GM12874 (cell line): ENCODE data around the gene HRH3.

Experiments
- CTCF ChIP-seq: IDR thresholded peaks from 2 replicates; pipeline ENCODE4 v1.5.1; 2011; ENCODE audit warnings: low read depth, mild to moderate bottlenecking, control low read depth, low read length, moderate library complexity; ENCODE audit not compliant: insufficient read depth

HRH3 gene

DNA sequence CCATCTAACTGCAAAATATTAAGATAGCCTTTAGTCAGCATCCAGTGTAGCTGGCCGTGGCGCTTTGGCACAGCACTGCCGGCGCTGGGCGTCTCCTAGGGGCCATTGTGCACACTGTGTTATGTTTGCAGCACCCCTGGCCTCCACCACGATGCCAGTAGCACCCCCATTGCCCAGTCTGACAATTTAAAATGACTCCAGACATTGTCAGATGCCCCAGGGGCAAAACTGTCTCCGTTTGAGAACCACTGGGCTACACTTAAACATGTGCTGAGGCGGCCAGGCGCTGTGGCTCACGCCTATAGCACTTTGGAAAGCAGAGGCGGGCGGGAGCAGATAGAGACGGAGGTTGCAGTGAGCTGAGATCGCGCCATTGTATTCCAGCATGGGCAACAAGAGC lies 43.2 kb downstream of the HRH3 start:
- no peak for TF ChIP-seq CTCF

DNA sequence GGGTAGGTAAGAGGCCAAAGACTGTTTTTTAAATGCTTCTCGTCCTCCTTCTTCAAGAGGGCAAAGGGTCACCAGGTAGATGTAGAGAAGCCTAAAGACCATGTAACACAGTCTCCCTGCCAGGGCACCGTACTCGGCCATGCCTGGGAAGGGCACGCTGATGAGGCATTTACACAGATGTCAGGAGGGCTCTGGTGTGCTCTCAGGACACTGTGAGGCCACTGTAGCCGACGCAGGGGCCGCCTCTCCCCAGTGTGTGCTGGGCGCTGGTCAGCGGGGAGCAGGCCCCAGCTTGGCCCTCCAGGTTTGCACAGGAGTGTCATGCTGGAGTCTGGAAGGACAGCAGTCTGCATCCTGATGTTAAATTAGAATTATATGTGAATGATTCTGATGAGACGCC lies 44.4 kb downstream of the HRH3 start:
- no peak for TF ChIP-seq CTCF

DNA sequence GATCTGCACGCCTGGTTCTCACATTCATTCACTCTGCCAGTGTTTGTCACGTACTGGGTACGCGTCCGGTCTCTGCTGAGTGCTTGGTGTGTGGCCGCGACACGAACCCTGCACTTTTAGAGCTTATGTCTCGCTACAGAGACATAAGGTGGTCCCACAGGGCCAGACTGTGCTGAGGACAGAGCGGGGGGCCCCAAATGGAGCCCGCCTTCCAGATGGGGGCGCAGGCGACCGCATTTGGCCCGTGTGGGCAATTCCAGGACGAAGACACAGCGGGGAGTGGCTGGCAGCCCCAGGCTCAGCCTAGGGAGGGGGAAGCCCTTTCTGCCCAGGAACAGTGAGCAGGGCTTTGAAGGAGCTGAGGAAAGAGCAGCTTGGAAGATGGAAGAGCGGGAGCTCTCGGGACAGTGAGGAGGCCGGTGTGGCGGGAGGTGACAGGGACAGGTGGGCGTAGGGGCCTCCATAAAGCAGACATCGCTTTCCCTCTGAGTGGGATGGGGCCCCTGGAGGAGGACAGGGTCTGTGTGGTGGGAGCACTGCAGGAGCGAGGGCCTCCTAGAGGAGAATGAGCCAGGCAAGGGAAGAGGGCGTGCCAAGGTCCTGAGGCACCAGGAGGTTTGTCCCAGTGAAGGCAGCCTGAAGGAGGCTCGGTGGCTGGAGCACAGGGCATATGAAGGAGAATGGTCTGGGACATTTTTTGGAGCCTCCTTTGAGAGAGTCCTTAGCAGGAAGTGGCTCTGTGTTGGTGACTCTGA lies 45.0 kb downstream of the HRH3 start:
- TF ChIP-seq CTCF = no peak

GRCh38 chr20:62174021-62174804 lies 45.9 kb downstream of the HRH3 start:
- no peak for TF ChIP-seq CTCF

- TF ChIP-seq CTCF = no peak
Measured at GRCh38 chr20:62172666-62173065, 47.4 kb downstream of the HRH3 start.

GRCh38 chr20:62171245-62171644 lies 48.8 kb downstream of the HRH3 start:
- no peak for TF ChIP-seq CTCF

DNA sequence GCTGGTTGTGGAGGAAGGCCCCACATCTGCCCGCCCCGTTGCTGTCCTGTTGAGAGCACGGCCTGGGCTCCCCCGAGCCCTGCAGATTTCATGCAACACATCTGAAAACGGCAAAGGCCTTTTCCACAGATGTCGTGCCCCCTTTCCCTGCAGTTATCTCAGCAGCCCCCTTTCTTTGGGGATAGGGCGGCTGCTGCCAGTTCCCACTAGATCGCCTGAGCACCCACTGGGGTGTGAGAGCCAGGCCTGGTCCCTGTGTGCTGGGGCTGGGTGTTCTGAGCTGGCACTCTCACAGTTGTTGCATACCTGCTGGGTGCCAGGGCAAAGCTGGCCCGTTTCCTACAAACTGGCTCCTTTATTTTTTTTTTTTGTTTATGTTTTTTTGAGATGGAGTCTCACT lies 49.5 kb downstream of the HRH3 start:
- TF ChIP-seq CTCF = no peak
